Skin of body (tissue), 2 donors: ENCODE results near the gene PBXIP1. TPM values are rescaled to one million over a fixed set of nuclear protein-coding genes. Genes with fewer than 3 reads are reported as not detected.
"Not testable (repeated sequence)": the region's sequence is repeated elsewhere in the genome, so short reads cannot be mapped to it uniquely, and the experiment has no call there.

Experiments
- DNase-seq: peaks from one replicate; lab custom pipeline; 2025; lab: John Stamatoyannopoulos, UW
- total RNA-seq: library from RNA; depleted of rRNA; stranded (reverse); fragments of >200 nt; gene quantifications from one replicate; pipeline ENCODE4 v1.2.3, GENCODE V29; 2014

The PBXIP1 gene
- total RNA-seq, 1 donor from 2014 or later: 61.8 TPM

DNA sequence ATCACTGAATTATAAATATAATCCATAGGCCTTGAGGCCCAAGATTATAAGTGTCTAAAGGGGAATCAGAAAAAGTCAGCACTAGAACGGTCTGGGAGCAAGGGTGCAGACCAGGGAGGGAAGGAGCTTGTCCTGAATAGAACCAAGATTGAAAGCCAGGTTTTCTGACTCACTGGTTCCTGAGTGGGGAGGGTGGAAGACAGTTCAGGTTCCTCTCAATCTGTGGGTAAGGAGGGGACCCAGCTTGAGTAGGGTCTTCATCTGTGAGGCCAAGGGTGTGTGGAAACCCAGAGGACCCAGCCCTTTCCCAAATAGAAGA lies 38.3 kb upstream of the PBXIP1 start:
- DNase-seq: no peak

DNA sequence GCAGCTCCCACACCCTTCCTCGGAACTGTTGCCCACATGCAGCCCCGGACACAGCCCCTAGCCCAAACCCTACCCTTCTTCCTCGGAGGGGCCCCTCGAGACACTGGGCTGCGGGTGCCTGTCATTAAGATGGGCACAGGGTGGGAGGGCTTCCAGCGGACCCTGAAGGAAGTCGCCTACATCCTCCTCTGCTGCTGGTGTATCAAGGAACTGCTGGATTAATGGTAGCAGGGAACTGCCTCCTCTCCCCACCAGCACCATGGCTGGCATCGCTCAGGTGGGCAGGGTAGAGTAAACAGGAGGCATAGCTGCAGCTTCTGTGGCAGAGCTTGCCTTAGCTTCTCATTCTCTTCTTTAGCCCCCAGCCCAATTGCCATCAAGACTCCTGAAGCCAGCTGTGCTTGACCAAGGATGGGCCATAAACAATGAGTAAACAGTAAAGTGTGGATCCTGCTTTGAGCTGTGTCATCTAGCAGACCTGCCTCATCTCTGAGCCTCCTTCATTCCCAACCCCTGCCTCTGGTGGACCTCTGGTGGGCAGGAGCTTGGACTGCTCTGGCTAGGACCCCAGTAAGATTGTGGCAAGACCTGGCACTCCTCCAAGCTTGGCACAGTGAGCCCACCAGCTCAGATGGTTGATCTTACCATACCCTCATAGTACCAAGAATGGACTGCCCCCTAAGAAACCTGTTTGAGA lies 37.8 kb upstream of the PBXIP1 start, which contains the start of gene LENEP:
Gene LENEP (plus strand): TSS at position 15 of the 697 bp plus-strand sequence. CDS start 22 bp downstream, at position 37.
- no peak for DNase-seq

DNA sequence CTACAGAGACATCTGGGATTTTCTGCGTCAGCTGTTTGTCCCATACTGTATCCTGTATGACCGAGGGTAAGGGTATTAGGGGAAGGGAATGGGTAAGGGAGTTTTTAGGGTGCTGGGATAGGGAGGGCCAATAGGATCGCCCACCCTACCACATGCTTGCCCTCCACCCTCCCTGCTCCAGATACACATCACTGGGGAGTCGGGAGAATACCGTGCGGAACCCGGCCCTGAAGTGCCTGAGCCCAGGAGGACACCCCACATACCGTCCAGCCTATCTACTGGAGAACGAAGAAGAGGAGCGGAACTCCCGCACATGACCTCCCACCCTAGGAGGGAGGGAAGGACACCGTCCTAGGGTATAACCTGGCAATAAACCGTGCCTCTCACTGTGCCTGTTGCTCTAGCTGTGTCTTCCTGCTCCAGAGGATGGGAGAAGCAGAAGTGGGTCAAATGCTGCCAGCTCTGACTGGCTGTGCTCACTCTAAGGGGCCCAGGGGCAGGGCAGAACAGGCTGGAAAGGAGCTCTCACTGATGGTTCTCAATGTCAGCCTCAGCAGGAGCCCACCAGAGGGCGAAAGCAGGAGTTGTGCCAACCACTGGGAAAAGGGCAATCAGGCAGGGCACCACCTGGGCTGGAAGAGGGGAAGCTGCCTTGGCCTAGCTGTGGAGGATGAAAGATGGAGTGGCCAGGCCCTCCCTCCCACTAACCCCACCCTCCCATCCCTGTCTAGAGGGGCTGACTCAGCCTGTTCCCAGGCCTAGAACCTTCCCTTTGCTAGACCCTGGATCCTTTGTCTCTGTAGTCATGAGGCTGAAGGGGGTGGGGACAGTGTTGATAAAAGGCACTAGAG lies 37.0 kb upstream of the PBXIP1 start:
- no peak for DNase-seq

DNA sequence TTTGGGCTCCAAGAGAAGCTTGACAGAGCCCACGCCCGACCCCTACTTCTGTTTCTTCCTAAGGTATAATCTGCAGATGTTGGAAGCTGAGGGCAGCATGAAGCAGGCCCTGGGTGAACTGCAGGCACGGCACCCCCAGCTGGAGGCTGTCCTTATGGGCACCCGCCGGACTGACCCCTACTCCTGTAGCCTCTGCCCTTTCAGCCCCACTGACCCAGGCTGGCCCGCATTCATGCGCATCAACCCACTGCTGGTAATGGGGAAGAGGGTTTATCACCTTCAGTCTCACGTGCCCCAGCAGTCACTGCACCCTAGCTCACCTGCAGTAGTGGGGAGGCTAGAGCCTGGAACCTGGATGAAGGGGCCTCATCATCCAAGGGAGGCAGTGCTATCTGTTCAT lies 34.4 kb upstream of the PBXIP1 start:
- no peak for DNase-seq

DNA sequence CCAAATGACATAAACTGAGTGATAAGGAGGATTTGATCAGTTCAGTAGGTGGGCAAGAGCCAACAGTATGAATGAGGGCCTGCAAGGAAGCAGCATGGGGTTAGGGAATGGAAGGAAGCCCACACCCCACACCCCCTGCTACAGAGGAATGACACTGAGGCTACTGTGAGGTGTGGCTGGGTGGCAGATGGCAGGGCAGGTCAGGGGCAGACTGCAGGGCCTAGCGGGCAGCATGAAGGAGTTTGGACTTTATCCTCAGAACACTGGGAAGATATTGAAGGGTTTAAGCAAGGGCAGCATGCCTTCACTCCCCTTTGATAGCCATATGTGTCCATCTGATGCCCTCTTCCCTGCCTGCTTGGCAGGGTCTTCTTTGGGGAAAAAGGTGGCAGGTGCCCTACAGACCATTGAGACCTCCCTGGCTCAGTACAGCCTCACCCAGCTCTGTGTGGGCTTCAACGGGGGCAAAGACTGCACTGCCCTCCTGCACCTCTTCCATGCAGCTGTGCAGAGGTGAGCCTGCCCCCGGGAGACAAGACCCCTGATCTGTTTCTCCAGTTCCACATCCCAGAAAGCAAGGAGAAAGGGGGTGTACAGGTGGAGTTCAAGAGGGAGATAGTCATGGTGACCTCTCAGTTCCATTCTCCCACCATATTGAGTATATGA lies 33.4 kb upstream of the PBXIP1 start:
- no peak for DNase-seq

DNA sequence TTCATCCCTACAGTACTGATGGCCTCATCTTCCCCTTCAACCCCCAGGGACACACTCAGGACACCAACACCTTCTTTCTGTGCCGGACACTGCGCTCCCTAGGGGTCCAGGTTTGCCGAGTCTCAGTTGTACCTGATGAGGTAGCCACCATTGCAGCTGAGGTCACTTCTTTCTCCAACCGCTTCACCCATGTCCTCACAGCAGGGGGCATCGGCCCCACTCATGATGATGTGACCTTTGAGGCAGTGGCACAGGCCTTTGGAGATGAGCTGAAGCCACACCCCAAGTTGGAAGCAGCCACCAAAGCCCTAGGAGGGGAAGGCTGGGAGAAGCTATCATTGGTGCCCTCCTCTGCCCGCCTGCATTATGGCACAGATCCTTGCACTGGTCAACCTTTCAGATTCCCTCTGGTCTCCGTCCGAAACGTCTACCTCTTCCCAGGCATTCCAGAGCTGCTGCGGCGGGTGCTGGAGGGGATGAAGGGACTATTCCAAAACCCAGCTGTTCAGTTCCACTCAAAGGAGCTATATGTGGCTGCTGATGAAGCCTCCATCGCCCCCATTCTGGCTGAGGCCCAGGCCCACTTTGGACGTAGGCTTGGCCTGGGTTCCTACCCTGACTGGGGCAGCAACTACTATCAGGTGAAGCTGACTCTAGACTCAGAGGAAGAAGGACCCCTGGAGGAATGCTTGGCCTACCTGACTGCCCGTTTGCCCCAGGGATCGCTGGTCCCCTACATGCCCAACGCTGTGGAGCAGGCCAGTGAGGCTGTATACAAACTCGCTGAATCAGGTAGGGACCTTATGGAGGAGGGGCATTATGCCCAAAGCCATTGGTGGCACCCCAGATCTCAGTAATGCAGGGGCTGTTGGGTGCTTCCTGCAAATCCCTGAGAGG lies 32.4 kb upstream of the PBXIP1 start:
- DNase-seq: no peak

DNA sequence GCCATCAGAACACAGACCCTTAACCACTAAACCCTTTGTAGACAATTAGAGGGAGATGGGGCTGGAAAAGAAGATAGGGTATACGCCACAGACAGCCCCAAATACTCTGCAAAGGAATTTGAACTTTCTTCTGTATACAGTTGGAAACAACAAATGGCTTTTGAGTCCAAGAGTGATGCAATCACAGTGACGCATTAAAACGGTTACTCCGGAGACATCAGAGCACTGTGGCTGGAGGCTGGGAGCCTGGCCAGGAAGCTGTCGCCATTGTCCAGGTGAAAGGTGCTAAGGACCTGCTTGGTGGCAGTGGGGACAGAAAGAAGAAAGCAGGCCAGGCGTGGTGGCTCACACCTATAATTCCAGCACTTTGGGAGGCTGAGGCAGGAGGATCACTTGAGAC lies 31.4 kb upstream of the PBXIP1 start:
- no peak for DNase-seq

DNA sequence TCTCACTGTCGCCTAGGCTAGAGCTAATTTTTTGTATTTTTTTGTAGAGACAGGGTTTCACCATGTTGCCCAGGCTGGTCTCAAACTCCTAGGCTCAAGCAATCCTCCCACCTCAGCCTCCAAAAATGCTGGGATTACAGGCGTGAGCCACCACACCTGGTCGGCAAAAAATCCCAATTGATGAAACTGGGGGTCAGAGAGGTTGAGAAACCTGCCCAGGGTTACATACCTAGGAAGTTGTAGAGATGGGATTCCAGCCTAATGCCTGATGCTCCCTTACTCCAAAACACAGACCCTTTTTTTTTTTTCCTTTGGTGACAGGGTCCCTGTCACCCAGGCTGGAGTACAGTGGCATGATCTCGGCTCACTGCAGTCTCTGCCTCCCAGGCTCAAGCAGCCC lies 30.8 kb upstream of the PBXIP1 start:
- DNase-seq: not testable (repeated sequence)

DNA sequence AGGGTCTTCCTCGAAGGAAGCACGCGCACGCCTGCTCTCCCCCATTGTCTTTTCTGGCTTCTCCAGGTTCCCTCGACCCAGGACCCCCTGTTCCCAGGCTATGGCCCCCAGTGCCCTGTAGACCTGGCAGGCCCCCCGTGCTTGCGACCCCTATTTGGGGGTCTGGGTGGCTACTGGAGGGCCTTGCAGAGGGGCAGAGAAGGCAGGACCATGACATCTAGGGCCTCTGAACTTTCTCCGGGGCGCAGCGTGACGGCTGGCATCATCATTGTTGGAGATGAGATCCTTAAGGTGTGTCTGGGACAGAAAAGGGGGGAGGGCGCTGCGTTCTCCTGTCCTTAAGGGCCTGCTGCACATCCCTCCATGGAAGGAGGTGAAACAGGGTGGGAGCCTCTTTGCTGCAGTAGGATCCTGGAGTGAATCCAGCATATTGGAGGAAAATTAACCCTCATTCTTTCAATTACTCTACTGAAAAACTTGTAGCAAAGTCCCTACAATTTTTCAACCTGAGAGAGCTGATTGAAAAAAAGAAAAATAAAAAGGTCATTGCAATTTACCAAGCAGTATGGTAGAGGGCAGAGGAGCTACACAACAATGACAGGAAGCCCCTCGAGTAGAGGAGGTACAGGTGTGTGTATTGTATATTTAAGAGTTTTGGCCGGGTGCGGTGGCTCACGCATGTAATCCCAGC lies 28.0 kb upstream of the PBXIP1 start:
- no peak for DNase-seq

DNA sequence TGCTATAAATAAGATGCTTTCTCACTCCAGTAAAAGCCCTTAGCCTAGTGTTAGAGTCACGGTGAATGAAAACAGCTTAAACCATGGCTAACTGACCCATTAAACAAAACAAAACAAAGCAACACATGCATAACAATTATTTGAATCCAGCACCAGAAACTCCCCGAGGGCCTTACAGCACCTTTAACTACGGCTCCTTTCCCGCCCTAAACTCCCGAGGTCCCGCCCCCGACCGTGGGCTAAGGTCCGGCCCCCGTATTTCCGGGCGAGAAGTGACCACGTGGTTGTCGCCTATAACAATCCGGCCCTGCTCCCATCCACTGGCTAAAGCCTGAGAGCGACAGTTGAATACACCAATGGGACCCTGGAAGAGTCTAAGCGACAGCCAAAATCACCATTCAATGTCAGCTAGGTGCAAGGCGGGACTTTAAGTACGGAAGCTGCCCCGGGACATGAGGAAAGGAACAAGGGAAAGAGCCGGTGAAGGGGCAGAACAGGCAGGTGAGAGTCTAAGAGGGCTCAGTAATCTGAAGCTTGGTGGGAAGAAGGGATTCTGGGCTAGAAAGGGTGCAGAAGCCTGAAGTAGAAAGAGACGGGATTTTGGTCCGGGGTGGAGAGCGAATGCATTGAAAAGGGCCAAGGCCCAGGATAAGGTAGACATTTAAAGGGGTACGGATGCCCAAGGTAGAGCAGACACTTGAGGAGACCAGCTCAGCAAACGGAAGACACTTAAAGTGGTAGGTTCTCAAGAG lies 27.2 kb upstream of the PBXIP1 start, which contains the start of gene FLAD1:
Gene FLAD1 (plus strand): TSS at position 448 of the 752 bp plus-strand sequence. CDS start 351 bp downstream, outside the sequence.
- DNase-seq: peak; percentile 100

DNA sequence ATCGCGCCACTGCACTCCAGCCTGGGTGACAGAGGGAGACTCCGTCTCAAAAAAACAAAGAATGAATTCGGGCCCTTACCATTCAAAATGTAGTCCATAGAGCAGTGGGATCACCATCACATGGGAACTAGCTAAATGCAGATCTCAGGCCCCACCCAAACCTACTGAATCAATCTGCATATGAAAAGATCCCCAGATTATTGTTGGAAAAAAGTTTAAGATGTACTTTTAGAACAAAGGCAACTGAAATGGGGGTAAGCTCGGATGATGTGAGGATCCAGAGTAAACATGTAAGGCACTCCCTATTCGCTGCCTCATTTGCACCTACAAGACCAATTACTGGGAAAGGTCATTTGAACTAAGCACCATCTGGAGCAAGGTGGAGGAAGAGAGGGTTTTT lies 26.4 kb upstream of the PBXIP1 start:
- no peak for DNase-seq

DNA sequence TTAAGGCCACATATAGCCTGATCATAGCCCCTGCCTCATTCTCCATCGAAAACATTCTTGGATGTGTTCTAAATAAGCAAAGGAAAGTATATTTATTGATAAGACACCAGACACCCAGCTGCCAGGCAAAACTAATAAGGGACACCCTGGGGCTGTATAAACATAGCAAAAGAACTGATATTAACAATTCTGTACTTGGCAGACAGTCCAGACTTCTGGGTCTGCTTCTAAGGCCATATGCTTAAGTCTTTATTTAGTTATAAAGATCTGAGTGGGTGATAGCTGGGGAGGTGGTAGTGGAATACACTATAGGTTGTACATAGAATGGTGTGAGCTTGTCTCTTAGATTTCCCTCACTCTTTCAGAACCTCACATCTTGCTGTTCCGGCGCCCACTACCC lies 22.5 kb upstream of the PBXIP1 start:
- DNase-seq: no peak

DNA sequence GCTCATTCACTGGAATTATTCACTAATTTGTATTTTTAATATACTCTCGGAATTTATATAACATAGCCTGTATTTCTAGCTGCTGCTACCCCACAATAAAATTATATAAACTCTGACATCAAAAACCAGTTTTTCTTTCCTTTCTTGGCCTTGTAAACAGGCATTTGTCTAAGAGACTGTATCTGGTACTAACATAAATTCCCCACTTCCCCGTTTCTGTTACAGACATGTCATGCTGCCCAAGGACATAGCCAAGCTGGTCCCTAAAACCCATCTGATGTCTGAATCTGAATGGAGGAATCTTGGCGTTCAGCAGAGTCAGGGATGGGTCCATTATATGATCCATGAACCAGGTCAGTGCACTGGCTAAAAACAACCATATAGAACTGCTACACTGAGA lies 21.9 kb upstream of the PBXIP1 start:
- DNase-seq: not testable (repeated sequence)

DNA sequence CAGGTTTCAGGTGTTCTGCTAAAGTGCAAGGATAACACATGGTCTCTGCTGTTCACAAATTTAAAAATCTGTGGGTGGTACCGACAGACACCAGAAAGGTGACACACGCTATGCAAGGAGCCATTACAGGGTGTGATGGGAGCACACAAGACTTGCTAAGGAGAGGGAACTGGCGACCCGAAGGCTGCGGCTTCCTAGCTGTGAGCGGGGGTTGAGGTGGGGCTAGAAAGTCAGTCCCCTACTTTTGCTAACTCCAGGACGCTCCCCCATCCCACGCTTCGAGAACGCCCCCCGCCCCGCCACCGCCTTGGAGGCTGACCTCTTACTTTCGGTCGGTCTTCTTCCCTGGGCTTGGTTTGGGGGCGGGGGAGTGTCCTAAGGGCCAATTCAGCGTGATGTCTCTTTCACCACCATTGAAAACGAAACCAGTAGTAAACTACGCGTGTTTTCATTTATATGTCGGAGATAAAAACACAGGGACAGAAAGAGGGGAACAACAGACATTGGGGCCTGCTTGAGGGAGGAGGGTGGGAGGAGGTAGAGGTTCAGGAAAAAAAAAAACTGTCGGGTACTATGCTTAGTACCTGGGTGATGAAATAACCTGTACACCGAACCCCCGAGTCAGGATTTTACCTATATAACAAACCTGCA lies 19.6 kb upstream of the PBXIP1 start:
- DNase-seq: peak; percentile 29

DNA sequence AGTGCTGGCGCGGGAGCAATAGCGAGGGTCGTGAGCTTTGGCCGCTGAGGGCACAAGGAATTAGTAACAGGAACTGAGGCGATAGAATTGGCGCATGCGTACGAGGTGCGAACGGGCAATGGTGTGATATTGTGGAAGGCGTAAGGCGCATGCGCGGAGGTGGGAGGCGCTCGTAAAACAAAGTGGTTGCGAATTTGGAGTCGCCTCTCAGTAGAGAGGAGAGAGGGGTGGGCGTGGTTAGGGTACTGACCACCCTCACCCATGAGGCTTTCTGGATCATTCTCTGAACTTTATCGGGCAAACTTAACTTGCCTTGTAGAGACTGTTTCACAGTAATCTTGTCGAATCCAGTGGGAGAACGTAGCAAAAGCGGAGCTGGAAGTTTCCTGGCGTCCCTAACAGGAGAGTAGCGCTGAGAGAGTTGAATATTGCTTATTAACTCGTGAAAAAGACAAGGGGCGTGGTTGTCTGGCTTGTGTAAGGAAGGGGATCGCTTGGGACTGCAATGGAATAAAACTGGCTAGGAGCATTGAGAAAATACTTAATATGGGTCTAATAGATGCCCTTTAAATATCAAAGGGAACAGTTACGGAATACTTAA lies 19.0 kb upstream of the PBXIP1 start:
- DNase-seq: peak; percentile 98

DNA sequence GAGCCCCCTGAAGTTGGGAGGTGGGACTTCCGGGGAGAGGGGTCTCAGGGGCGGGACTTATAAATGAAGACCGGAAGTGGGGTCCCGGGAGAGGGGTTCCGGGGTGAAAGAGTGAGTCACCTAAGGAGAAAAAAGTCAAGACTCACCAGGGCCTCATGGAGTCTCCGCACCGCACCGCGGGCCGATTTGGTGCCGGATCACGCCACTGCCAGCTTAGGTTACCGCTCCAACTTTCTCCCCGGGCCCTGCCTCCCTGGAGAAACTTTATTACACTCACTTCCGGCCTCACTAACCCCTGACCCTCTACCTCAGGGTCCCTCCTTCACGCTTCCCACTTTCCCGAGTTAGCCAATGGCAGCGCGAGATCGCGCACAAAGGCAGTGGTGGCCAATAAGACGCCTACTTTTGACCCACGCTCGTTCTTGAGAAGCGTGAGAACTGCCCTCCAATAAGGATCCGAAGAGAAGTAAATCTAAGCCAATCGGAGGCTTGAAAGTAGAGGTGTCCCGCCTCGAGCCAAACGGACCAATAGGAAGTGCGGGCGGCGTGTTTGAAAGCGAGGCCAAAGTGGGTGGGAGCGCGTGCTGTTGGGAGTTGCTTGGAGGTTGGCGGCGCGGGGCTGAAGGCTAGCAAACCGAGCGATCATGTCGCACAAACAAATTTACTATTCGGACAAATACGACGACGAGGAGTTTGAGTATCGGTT lies 18.4 kb upstream of the PBXIP1 start, which contains the start of gene CKS1B:
Gene CKS1B (plus strand): TSS at position 580 of the 706 bp plus-strand sequence. CDS start 65 bp downstream, at position 645.
- DNase-seq: peak; percentile 100

DNA sequence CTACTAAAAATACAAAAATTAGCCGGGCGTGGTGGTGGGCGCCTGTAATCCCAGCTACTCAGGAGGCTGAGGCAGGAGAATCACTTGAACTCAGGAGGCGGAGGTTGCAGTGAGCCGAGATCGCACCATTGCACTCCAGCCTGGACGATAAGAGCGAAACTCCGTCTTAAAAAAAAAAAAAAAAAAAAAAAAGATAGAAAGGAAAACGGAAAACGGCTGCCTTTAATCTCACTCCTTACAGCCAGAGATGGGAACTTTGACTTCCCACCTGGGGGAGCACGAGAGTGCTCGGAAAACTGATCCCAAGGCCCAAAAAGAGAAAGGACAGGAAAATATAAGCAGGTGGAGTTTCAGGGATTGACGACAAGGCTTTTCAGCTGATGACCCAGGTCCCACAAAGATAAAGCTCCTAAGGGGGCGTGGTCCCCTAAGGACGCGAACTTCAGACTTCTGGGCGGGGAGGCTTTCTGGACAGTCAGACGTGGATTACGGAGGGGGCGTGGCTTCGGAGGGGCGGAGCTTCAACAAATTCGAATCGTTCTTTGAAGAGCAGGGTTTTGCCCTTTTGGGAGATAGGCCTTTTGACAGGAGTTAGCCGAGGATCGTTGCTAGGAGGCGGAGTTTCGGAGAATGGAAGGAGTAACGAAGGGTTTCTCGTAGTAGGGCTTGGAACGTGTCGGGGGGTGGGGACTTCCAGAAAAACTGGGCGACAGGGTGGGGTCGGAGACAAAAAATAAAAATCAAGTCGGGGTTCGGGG lies 17.6 kb upstream of the PBXIP1 start:
- peak; percentile 94 for DNase-seq
